SU-DHL-6 (cell line): Measurements from ENCODE around the gene SNX22.

Experiments
- H2AFZ ChIP-seq: fragments of 200-600 bp; sonication (generic); 2 replicates; pipeline ENCODE4 v1.6.1; 2014; ENCODE audit warnings: low read depth, mild to moderate bottlenecking, moderate library complexity, mixed read lengths, antibody characterized with exemption, low read length; ENCODE audit not compliant: severe bottlenecking
- H3F3A ChIP-seq: fragments of 200-600 bp; shearing (Covaris generic); 2 replicates; pipeline ENCODE4 v1.6.0; 2016; ENCODE audit warnings: antibody characterized with exemption, mild to moderate bottlenecking; ENCODE audit not compliant: insufficient read depth
- H3K27ac ChIP-seq: fragments of 200-600 bp; sonication (generic); 2 replicates; pipeline ENCODE4 v1.5.1; 2016; ENCODE audit warnings: low read depth, mild to moderate bottlenecking, low read length, moderate library complexity, mixed read lengths
- H3K27me3 ChIP-seq: fragments of 200-600 bp; sonication (generic), shearing (Covaris generic); 2 replicates; pipeline ENCODE4 v1.6.0; 2014; ENCODE audit warnings: mild to moderate bottlenecking, low read length
- H3K36me3 ChIP-seq: fragments of 200-600 bp; sonication (generic); 2 replicates; pipeline ENCODE4 v1.6.1; 2014; ENCODE audit warnings: mild to moderate bottlenecking, low read length, mixed read lengths
- H3K4me2 ChIP-seq: fragments of 300-600, 200-600 bp; shearing (Covaris generic), sonication (generic); 2 replicates; pipeline ENCODE4 v1.6.0; 2014; ENCODE audit warnings: low read length, low read depth, mild to moderate bottlenecking; ENCODE audit not compliant: poor library complexity, severe bottlenecking
- H3K4me3 ChIP-seq: fragments of 200-600 bp; sonication (generic); 2 replicates; pipeline ENCODE4 v1.5.1; 2014; ENCODE audit warnings: antibody characterized with exemption, low read length, mild to moderate bottlenecking, mixed read lengths; ENCODE audit not compliant: insufficient read depth, poor library complexity, severe bottlenecking
- H3K79me2 ChIP-seq: fragments of 200-600 bp; sonication (generic); 2 replicates; pipeline ENCODE4 v1.6.1; 2014; ENCODE audit warnings: mild to moderate bottlenecking, low read length, moderate library complexity; ENCODE audit not compliant: insufficient read depth
- H3K9ac ChIP-seq: fragments of 200-600 bp; sonication (generic); 2 replicates; pipeline ENCODE4 v1.7.0; 2014; ENCODE audit warnings: mild to moderate bottlenecking, low read length
- H3K9me2 ChIP-seq: fragments of 200-600 bp; sonication (generic); replicated peaks from 2 replicates; pipeline ENCODE4 v1.6.1; 2014; ENCODE audit warnings: low read length; ENCODE audit not compliant: insufficient read depth
- H3K9me3 ChIP-seq: fragments of 200-600 bp; sonication (generic); 2 replicates; pipeline ENCODE4 v1.6.1; 2014; ENCODE audit warnings: low read length, mixed read lengths; ENCODE audit not compliant: insufficient read depth
- H4K20me1 ChIP-seq: fragments of 200-600 bp; sonication (generic); 2 replicates; pipeline ENCODE4 v1.6.1; 2014; ENCODE audit warnings: low read depth, mild to moderate bottlenecking, antibody characterized with exemption, low read length, moderate library complexity, mixed read lengths
- EZH2phosphoT487 ChIP-seq: fragments of 200-600 bp; sonication (generic), shearing (Covaris generic); conservative IDR thresholded peaks from 2 replicates; pipeline ENCODE4 v1.6.1; 2018; ENCODE audit warnings: mild to moderate bottlenecking, antibody characterized with exemption, low read length, moderate library complexity, mixed read lengths
- TF ChIP-seq, protein P1 (sequence below): fragments of 200-600 bp; sonication (generic); IDR thresholded peaks from one replicate; pipeline ENCODE4 v1.5.1; 2017; ENCODE audit warnings: antibody characterized with exemption, mild to moderate bottlenecking, low read length, moderate library complexity; ENCODE audit not compliant: insufficient read depth, poor library complexity, severe bottlenecking

SNX22 gene

DNA sequence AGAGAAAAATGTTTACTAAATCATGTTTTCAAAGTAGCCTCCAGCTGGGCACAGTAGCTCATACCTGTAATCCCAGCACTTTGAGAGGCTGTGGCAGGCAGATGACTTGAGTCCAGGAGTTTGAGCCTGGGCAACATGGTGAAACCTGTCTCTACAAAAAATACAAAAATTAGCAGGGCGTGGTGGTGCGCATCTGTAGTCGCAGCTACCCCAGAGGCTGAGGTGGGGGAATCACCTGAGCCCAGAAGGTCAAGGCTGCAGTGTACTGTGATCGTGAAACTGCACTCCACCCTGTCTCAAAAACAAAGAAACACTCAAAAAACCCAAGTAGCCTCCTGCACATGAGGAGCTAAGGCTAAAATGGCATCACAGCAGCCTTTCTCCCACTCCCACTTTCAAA lies 12.9 kb downstream of the SNX22 start:
- Histone ChIP-seq H3F3A (peaks cover 17% of the 10 kb centered on the region), H3K27ac (peak overlapping the region; percentile 72; the same call in 1 of the 2 replicates), H3K36me3 (peaks cover 6% of the 10 kb centered on the region; the same call in 1 of the 2 replicates), H2AFZ (peak overlapping the region; percentile 85), H3K4me2 (peak overlapping the region; percentile 80), H4K20me1 (no peaks in the 10 kb centered on the region), H3K27me3 (no peaks in the 10 kb centered on the region), H3K9me3 (no peaks in the 10 kb centered on the region), H3K4me3 (no peak overlapping the region), H3K9ac (peak overlapping the region; percentile 64; the same call in 1 of the 2 replicates), H3K9me2 (no peaks in the 10 kb centered on the region), H3K79me2 (peaks cover 21% of the 10 kb centered on the region)
- no peak for TF ChIP-seq EZH2phosphoT487
- TF ChIP-seq, protein P1, sequence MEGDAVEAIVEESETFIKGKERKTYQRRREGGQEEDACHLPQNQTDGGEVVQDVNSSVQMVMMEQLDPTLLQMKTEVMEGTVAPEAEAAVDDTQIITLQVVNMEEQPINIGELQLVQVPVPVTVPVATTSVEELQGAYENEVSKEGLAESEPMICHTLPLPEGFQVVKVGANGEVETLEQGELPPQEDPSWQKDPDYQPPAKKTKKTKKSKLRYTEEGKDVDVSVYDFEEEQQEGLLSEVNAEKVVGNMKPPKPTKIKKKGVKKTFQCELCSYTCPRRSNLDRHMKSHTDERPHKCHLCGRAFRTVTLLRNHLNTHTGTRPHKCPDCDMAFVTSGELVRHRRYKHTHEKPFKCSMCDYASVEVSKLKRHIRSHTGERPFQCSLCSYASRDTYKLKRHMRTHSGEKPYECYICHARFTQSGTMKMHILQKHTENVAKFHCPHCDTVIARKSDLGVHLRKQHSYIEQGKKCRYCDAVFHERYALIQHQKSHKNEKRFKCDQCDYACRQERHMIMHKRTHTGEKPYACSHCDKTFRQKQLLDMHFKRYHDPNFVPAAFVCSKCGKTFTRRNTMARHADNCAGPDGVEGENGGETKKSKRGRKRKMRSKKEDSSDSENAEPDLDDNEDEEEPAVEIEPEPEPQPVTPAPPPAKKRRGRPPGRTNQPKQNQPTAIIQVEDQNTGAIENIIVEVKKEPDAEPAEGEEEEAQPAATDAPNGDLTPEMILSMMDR, result no peak

DNA sequence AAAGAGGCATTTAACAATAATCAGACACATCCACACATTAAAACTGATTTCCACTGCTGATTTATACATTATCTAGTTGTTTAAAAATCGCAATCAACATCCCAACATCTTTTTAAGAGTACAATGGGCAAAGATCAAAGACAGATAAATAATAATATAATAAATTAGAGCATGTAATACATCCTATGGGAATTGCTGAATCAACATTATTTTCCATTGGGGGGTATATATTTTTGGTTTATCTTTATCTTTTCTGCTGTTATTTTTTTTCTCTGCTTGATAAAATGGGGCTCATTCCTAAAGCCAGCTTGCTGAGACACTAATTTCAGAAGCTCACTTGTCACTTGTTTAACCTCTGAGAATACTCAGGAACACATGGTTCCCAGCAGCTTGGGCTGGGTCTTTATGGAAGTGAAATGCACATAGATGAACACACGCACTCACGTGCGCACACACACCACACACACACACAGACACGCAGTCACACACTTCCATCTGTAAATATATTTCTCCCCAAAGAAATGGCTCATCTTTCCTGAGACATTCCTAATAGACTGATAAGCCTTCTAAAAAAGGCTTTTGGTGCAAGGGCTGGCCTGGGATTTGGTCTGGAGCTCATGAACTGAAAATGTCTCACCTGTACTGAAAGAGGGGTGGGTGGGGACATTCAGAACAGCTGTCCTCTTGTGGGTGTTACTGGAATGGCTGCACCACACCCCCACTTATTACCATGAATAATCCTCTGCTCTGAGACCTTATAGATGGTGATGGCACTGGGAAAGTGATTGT lies 14.8 kb downstream of the SNX22 start:
- Histone ChIP-seq H4K20me1 (no peaks in the 10 kb centered on the region), H3K27ac (no peak overlapping the region), H2AFZ (no peak overlapping the region), H3K27me3 (no peaks in the 10 kb centered on the region), H3K4me2 (no peak overlapping the region), H3K4me3 (no peak overlapping the region), H3K79me2 (peaks cover 14% of the 10 kb centered on the region), H3K9ac (no peak overlapping the region), H3K9me2 (no peaks in the 10 kb centered on the region), H3F3A (peaks cover 17% of the 10 kb centered on the region), H3K9me3 (no peaks in the 10 kb centered on the region), H3K36me3 (no peaks in the 10 kb centered on the region)
- TF ChIP-seq, protein P1, result no peak
- TF ChIP-seq EZH2phosphoT487, result no peak

DNA sequence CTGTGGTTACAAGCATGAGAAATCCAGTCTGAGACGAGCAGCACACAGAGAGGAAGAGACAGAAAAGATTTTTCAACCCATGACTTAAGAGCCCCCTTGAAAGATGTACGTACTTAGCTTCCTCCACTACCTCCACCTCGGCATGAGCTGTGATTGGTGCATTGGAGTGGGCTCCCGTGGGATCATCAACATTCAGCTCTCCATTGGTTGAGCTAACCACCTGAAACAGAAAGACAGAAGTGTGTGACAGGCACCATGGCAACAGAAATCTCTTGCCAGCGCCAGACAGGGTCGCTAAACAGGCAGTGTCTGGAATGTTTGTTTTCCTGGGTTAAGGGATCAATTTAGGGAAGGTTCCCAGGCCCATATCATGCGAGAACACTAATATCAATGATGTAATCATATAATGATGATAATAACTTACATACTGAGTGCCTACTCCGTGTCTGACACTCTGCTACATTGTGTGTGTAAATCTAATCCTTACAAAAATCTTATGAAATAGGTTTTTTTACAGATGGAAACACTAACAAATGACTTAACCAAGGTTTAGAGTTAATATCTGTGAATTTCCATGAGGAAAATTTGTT lies 28.8 kb downstream of the SNX22 start:
- H3K9me3 ChIP-seq, result no peaks in the 10 kb centered on the region
- H4K20me1 ChIP-seq, result no peaks in the 10 kb centered on the region
- H3K4me3 ChIP-seq, result no peak overlapping the region
- no peaks in the 10 kb centered on the region for H3K79me2 ChIP-seq
- H3K27ac ChIP-seq, result no peak overlapping the region
- H3K36me3 ChIP-seq, result no peaks in the 10 kb centered on the region
- no peaks in the 10 kb centered on the region for H3F3A ChIP-seq
- no peak overlapping the region for H2AFZ ChIP-seq
- no peak overlapping the region for H3K9ac ChIP-seq
- H3K9me2 ChIP-seq, result no peaks in the 10 kb centered on the region
- H3K27me3 ChIP-seq, result no peaks in the 10 kb centered on the region
- no peak overlapping the region for H3K4me2 ChIP-seq
- TF ChIP-seq EZH2phosphoT487, result no peak
- TF ChIP-seq, protein P1, result no peak
